ENCODE data around the gene CPSF4L. TPM values are rescaled to one million over a fixed set of nuclear protein-coding genes. Genes with fewer than 3 reads are reported as not detected.

The CPSF4L gene
- total and polyA plus RNA-seq, 11 donors, result not detected

GRCh38 chr17:73283841-73284282 is 22.2 kb upstream of the CPSF4L start:
- H3K27ac ChIP-seq, result peak overlapping the region in 10 of 12 donors; percentile 2 to 93 (median 43)
- WGBS, 4 donors, result 66 to 76% (median 68%) methylated on average over 10 of the region's 10 CpGs
- ATAC-seq (peak in 1 of 4 donors; percentile 22), DNase-seq (peak in 2 of 5 donors; percentile 49 to 51)
- peaks cover 0 to 33% (median 26%) of the 10 kb centered on the region in 9 donors for H3K36me3 ChIP-seq
- TF ChIP-seq POLR2A (IDR thresholded peaks at IDR 0.05) (no peak), CTCF (IDR thresholded peaks at IDR 0.05) (no peak)
- intact Hi-C loops (cut with DNase I), result no loop called here
- H3K4me3 ChIP-seq, result no peak overlapping the region
- no peaks in the 10 kb centered on the region for H3K27me3 ChIP-seq
- H3K4me1 ChIP-seq, result peaks cover 4 to 77% (median 55%) of the 10 kb centered on the region in 12 donors
- H3K9me3 ChIP-seq, result no peaks in the 10 kb centered on the region

- 82 to 98% (median 85%) methylated on average over 5 of the region's 5 CpGs for WGBS, 4 donors
- H3K27me3 ChIP-seq, result no peaks in the 10 kb centered on the region
- H3K9me3 ChIP-seq, result no peaks in the 10 kb centered on the region
- peak overlapping the region in 9 of 12 donors; percentile 3 to 93 (median 43) for H3K27ac ChIP-seq
- DNase-seq (no peak), ATAC-seq (no peak)
- no peak for TF ChIP-seq POLR2A (IDR thresholded peaks at IDR 0.05)
- no peak for TF ChIP-seq CTCF (IDR thresholded peaks at IDR 0.05)
- intact Hi-C loops (cut with DNase I), result no loop called here
- H3K36me3 ChIP-seq, result peaks cover 0 to 33% (median 26%) of the 10 kb centered on the region in 9 donors
- H3K4me3 ChIP-seq, result no peak overlapping the region
- peaks cover 4 to 77% (median 55%) of the 10 kb centered on the region in 12 donors for H3K4me1 ChIP-seq
Observed at GRCh38 chr17:73283250-73283649, 21.6 kb upstream of the CPSF4L start.

GRCh38 chr17:73282629-73283028 is 20.9 kb upstream of the CPSF4L start:
- no peak overlapping the region for H3K4me3 ChIP-seq
- no peaks in the 10 kb centered on the region for H3K9me3 ChIP-seq
- TF ChIP-seq POLR2A (IDR thresholded peaks at IDR 0.05) (no peak), CTCF (IDR thresholded peaks at IDR 0.05) (no peak)
- intact Hi-C loops (cut with DNase I), result no loop called here
- ATAC-seq (no peak), DNase-seq (no peak)
- 86 to 91% (median 88%) methylated on average over 9 of the region's 9 CpGs for WGBS, 4 donors
- H3K27ac ChIP-seq, result peak overlapping the region in 1 of 12 donors; percentile 93
- H3K36me3 ChIP-seq, result peaks cover 0 to 33% (median 26%) of the 10 kb centered on the region in 9 donors
- no peaks in the 10 kb centered on the region for H3K27me3 ChIP-seq
- peaks cover 4 to 77% (median 55%) of the 10 kb centered on the region in 12 donors for H3K4me1 ChIP-seq

GRCh38 chr17:73281928-73282327 is 20.2 kb upstream of the CPSF4L start:
- H3K4me1 ChIP-seq, result peaks cover 4 to 71% (median 49%) of the 10 kb centered on the region in 12 donors
- DNase-seq (no peak), ATAC-seq (no peak)
- peak overlapping the region in 1 of 12 donors; percentile 93 for H3K27ac ChIP-seq
- intact Hi-C loops (cut with DNase I), result no loop called here
- H3K36me3 ChIP-seq, result peaks cover 0 to 33% (median 26%) of the 10 kb centered on the region in 9 donors
- H3K4me3 ChIP-seq, result no peak overlapping the region
- H3K9me3 ChIP-seq, result no peaks in the 10 kb centered on the region
- TF ChIP-seq POLR2A (IDR thresholded peaks at IDR 0.05) (no peak), CTCF (IDR thresholded peaks at IDR 0.05) (no peak)
- H3K27me3 ChIP-seq, result no peaks in the 10 kb centered on the region
- WGBS, 4 donors, result 77 to 83% (median 80%) methylated on average over 7 of the region's 7 CpGs

Data from heart left ventricle (tissue), 16 donors.